Tibial nerve (tissue), 4 donors: ENCODE measurements around the gene JUN.

ENCODE experiments used
- EP300 ChIP-seq, 2 donors: sonication (generic); formaldehyde crosslinking; IDR thresholded peaks; one replicate each; pipeline ENCODE4 v1.6.1; 2017; ENCODE audit warnings: antibody characterized with exemption in 2 of 2, mild to moderate bottlenecking in 1 of 2
- POLR2A ChIP-seq, 2 donors: fragments of 450-650 bp; IDR thresholded peaks; one replicate each; pipeline ENCODE4 v1.6.1; 2017; ENCODE audit warnings: antibody characterized with exemption in 2 of 2, mild to moderate bottlenecking in 2 of 2, moderate library complexity in 2 of 2
- TF ChIP-seq, protein P1 (sequence below), 5 experiments: fragments of 200-600 bp in 3 of 5; fragments of 450-650 bp in 2 of 5; sonication (generic) in 3 of 5; IDR thresholded peaks; one replicate each; pipeline ENCODE4 v1.5.1; 2016 to 2019; ENCODE audit warnings: antibody characterized with exemption in 5 of 5, mild to moderate bottlenecking in 3 of 5, moderate library complexity in 2 of 5

DNA sequence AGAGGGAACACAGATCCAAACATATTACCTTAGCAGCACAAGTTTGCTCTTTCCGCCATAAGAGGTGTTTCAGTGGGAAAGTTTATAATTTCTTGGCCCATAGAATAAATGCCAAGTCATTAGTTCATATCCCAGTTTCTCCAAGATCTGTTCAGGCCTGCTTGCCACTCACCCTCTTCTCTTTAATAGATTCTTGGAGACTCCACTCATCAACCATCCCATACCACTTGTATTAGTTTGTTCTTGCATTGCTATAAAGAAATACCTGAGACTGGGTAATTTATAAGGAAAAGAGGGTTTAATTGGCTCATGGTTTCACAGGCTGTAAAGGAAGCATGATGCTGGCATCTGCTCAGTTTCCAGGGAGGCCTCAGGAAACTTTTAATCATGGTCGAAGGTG, 49.2 kb downstream of the JUN start:
- TF ChIP-seq, protein P1, sequence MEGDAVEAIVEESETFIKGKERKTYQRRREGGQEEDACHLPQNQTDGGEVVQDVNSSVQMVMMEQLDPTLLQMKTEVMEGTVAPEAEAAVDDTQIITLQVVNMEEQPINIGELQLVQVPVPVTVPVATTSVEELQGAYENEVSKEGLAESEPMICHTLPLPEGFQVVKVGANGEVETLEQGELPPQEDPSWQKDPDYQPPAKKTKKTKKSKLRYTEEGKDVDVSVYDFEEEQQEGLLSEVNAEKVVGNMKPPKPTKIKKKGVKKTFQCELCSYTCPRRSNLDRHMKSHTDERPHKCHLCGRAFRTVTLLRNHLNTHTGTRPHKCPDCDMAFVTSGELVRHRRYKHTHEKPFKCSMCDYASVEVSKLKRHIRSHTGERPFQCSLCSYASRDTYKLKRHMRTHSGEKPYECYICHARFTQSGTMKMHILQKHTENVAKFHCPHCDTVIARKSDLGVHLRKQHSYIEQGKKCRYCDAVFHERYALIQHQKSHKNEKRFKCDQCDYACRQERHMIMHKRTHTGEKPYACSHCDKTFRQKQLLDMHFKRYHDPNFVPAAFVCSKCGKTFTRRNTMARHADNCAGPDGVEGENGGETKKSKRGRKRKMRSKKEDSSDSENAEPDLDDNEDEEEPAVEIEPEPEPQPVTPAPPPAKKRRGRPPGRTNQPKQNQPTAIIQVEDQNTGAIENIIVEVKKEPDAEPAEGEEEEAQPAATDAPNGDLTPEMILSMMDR (IDR thresholded peaks at IDR 0.05): no peak
- TF ChIP-seq POLR2A (IDR thresholded peaks at IDR 0.05): no peak
- no peak for TF ChIP-seq EP300 (IDR thresholded peaks at IDR 0.05)
